Mesothelial cell of epicardium (in vitro differentiated cells): Measurements from ENCODE around the gene SLC5A9. TPM values are rescaled to one million over a fixed set of nuclear protein-coding genes. Genes with fewer than 3 reads are reported as not detected.

ENCODE experiments used
- DNase-seq, 2 experiments: peaks; one replicate each; pipeline ENCODE4 v3.0.0; 2021; ENCODE audit warnings: low spot score in 2 of 2; ENCODE audit not compliant: unreplicated experiment in 2 of 2
- H3K27ac Mint-ChIP-seq: 2 replicates; pipeline ENCODE4 v1.8.0; 2021; ENCODE audit warnings: mixed read lengths
- H3K27me3 Mint-ChIP-seq: 2 replicates; pipeline ENCODE4 v1.8.0; 2021; ENCODE audit warnings: low read depth, mixed read lengths
- H3K36me3 Mint-ChIP-seq: 2 replicates; pipeline ENCODE4 v1.8.0; 2021; ENCODE audit warnings: mixed read lengths
- H3K4me1 Mint-ChIP-seq: 2 replicates; pipeline ENCODE4 v1.8.0; 2021; ENCODE audit warnings: mixed read lengths
- H3K4me3 Mint-ChIP-seq: 2 replicates; pipeline ENCODE4 v1.8.0; 2021; ENCODE audit warnings: mild to moderate bottlenecking, moderate library complexity, mixed read lengths
- H3K9me3 Mint-ChIP-seq: 2 replicates; pipeline ENCODE4 v1.8.0; 2021; ENCODE audit warnings: mixed read lengths
- total RNA-seq: library from RNA; stranded (reverse); gene quantifications from 3 replicates; pipeline ENCODE4 v1.2.1, GENCODE V29; 2021
- TF ChIP-seq, protein P1 (sequence below): fragments of 200-600 bp; sonication (generic); IDR thresholded peaks from one replicate; pipeline ENCODE4 v1.5.0; 2021; ENCODE audit warnings: antibody characterized with exemption; ENCODE audit not compliant: unreplicated experiment

The SLC5A9 gene
- total RNA-seq, 1 donor from 2014 or later = 0.07 TPM

DNA sequence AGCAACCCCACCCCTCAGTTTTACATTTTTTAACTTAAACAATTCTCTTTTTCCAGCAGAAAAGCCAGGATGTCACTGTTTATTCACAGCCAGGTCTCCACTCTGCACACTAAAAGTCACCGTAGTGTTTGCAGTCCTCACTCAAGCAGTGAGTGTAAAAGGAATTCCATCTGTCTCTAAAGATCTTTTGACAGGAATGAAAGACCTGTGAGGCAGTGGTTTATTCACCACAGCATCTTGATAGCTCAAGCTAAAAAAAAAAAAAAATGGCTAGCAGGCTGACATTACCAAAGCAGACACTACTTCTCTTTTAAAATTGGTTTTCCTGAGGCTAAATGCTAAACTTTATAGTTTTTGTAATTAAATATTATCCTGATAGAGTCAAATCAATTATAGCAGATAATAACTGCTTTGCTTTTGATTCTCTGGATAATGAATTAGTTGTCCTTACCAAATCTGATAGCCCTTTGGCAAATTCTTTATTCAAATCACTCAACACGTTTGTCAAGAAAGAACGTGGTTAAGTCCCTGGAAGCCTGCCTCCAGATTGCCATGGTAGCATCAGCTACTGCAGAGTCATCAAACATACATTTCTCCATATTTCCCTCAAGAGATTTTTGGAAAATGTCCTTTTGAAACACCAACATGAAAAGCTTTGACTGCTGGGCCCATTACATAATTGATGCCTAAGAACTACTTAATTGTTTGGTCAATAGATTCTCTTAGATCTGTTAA lies 22.2 kb upstream of the SLC5A9 start:
- no peaks in the 10 kb centered on the region for H3K36me3 Mint-ChIP-seq
- H3K4me1 Mint-ChIP-seq = peaks cover 7% of the 10 kb centered on the region
- H3K9me3 Mint-ChIP-seq = no peaks in the 10 kb centered on the region
- TF ChIP-seq, protein P1, sequence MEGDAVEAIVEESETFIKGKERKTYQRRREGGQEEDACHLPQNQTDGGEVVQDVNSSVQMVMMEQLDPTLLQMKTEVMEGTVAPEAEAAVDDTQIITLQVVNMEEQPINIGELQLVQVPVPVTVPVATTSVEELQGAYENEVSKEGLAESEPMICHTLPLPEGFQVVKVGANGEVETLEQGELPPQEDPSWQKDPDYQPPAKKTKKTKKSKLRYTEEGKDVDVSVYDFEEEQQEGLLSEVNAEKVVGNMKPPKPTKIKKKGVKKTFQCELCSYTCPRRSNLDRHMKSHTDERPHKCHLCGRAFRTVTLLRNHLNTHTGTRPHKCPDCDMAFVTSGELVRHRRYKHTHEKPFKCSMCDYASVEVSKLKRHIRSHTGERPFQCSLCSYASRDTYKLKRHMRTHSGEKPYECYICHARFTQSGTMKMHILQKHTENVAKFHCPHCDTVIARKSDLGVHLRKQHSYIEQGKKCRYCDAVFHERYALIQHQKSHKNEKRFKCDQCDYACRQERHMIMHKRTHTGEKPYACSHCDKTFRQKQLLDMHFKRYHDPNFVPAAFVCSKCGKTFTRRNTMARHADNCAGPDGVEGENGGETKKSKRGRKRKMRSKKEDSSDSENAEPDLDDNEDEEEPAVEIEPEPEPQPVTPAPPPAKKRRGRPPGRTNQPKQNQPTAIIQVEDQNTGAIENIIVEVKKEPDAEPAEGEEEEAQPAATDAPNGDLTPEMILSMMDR = no peak
- H3K27ac Mint-ChIP-seq = no peak overlapping the region
- H3K27me3 Mint-ChIP-seq = peaks cover 25% of the 10 kb centered on the region
- no peak for DNase-seq
- H3K4me3 Mint-ChIP-seq = no peak overlapping the region

DNA sequence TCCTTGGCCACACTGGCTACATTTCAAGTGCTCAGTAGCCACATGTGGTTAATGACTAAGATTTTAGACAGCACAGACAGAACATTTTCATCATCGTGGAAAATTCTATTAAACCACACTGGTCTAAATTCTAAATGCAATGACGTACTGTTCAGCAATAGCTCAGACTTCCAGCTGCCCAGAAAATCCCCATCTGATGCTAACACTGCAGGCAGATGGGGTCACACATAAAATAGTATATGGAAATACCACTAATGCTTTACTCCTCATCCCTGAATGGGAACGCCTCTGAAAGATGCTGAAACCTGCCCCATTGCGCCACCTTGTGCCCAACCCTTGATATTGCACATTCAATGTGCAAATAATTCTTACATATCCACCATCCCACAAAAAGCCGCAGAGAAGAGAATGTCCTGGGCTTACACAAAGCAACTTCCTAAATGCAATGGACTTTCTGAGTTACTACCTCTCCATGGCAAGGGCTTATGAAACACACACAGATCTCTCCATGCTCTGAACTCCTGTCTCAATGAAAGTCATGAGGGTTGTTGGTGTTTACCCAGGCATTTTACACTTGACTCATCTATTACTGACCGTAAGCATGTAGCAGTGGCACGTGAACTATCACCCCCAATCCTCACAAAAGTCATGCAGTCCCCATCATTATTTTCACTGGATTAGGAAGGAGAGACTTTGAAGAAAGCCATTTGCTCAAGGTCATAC lies 20.3 kb upstream of the SLC5A9 start:
- H3K4me3 Mint-ChIP-seq = no peak overlapping the region
- no peaks in the 10 kb centered on the region for H3K9me3 Mint-ChIP-seq
- TF ChIP-seq, protein P1 = peak; percentile 84
- peaks cover 19% of the 10 kb centered on the region for H3K27me3 Mint-ChIP-seq
- no peaks in the 10 kb centered on the region for H3K36me3 Mint-ChIP-seq
- H3K27ac Mint-ChIP-seq = no peak overlapping the region
- peak; percentile 54 to 83 for DNase-seq
- H3K4me1 Mint-ChIP-seq = peaks cover 7% of the 10 kb centered on the region

DNA sequence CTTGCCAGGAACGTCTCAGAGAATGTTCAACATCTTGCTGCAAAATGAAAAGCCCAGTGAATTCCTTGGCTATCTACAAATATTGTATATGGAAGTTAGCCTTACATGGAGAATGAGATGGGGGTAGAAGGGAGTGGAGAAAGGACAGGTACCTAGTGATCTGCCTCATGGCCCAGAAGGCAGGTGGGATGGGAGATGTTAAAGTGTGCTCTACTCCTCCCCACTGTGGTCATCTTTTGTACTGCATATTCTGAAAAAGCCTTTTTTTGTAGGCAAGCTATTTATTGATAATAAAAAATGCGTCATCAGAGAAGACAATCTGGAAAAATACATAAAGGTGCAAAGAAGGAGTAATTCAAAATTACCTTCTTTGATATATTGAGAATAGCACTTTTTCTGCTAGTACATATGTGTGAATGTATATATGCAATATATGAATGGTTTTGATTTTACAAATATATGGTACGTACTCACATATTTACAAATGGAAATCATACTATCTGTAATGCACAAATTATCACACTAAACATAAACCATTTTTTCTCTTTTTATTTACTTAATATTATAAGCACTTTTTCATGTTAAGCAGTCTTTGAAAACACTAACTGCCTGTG lies 19.1 kb upstream of the SLC5A9 start:
- Mint-ChIP-seq H3K4me3 (no peak overlapping the region), H3K9me3 (no peaks in the 10 kb centered on the region), H3K27me3 (peaks cover 21% of the 10 kb centered on the region), H3K27ac (no peak overlapping the region), H3K4me1 (peaks cover 7% of the 10 kb centered on the region), H3K36me3 (no peaks in the 10 kb centered on the region)
- DNase-seq = no peak
- TF ChIP-seq, protein P1 = peak; percentile 81

GRCh38 chr1:48205522-48205921 lies 17.0 kb upstream of the SLC5A9 start:
- H3K27ac Mint-ChIP-seq = no peak overlapping the region
- H3K9me3 Mint-ChIP-seq = no peaks in the 10 kb centered on the region
- no peaks in the 10 kb centered on the region for H3K4me1 Mint-ChIP-seq
- no peaks in the 10 kb centered on the region for H3K36me3 Mint-ChIP-seq
- TF ChIP-seq, protein P1 = no peak
- H3K27me3 Mint-ChIP-seq = peaks cover 18% of the 10 kb centered on the region
- no peak for DNase-seq
- H3K4me3 Mint-ChIP-seq = no peak overlapping the region

DNA sequence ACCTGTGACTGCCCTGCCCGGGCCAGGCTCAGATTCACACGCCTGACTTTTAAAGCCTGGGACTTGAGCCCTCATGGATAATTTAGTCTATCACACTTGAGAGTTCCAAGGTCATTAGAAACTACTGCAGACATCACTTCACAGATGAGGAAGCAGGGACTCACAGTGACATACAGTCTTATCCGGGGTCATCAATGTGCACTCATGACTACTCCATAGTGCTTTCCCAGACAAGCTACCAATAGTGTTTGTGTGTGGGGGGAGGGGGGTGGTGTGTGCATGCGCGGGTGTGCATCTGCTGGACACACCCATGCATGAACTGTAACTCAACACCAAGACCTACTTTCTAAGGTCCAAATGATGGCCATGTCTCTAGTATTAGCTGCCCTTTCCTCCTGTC lies 16.1 kb upstream of the SLC5A9 start:
- no peaks in the 10 kb centered on the region for H3K36me3 Mint-ChIP-seq
- no peaks in the 10 kb centered on the region for H3K9me3 Mint-ChIP-seq
- no peaks in the 10 kb centered on the region for H3K4me1 Mint-ChIP-seq
- H3K27me3 Mint-ChIP-seq = peaks cover 15% of the 10 kb centered on the region
- TF ChIP-seq, protein P1 = no peak
- H3K4me3 Mint-ChIP-seq = no peak overlapping the region
- DNase-seq = no peak
- H3K27ac Mint-ChIP-seq = no peak overlapping the region
